ENCODE data around the gene HOGA1. TPM values are rescaled to one million over a fixed set of nuclear protein-coding genes. Genes with fewer than 3 reads are reported as not detected.
"Not testable (repeated sequence)": the region's sequence is repeated elsewhere in the genome, so short reads cannot be mapped to it uniquely, and the experiment has no call there.

HOGA1 gene
- total RNA-seq, 5 donors from 2014 or later (not counting 1 experiment from before 2014, with no cell fraction given) = 0.18 TPM; not detected in 4

GRCh38 chr10:97553575-97554031 lies 30.6 kb upstream of the HOGA1 start:
- DNase-seq = peak in 33 of 35 experiments; percentile 3 to 71 (median 36)
- 41% methylated on average over 3 of the region's 6 CpGs for WGBS (ENCODE audit: insufficient coverage)
- Mint-ChIP-seq H3K36me3 (no peaks in the 10 kb centered on the region), H3K4me1 (peaks cover 0 to 5% (median 4%) of the 10 kb centered on the region in 3 donors), H3K9me3 (no peaks in the 10 kb centered on the region), H3K27me3 (no peaks in the 10 kb centered on the region), H3K4me3 (no peak overlapping the region), H3K27ac (no peak overlapping the region)
- Histone ChIP-seq H3K27ac (ENCODE audit: low read length) (no peak overlapping the region), H3K4me1 (ENCODE audit: control insufficient read depth in 1 of 2, extremely low read depth in 1 of 2, insufficient read depth in 2 of 2, low read length in 2 of 2) (no peaks in the 10 kb centered on the region), H3K27me3 (replicated peaks in 1 of 2; ENCODE audit: control insufficient read depth in 2 of 2, extremely low read depth in 1 of 2, insufficient read depth in 2 of 2, low read length in 1 of 2) (peaks cover 0 to 2% of the 10 kb centered on the region in 2 experiments), H3K9me3 (no peaks in the 10 kb centered on the region), H3K36me3 (ENCODE audit: control insufficient read depth in 2 of 2, extremely low read depth in 1 of 2, insufficient read depth in 1 of 2, low read length in 1 of 2) (no peaks in the 10 kb centered on the region), H3K4me3 (ENCODE audit: control insufficient read depth in 1 of 2, extremely low read depth in 1 of 2, low read length in 1 of 2) (no peak overlapping the region)
- POLR2A ChIA-PET = interaction anchor here in 1 of 2 donors (0.7 kb wide), 1 partner anchor 146 kb away, joined by 5 read pairs; no protein-coding TSS in a partner anchor
- CTCF ChIA-PET = interaction anchor here (0.6 to 1.8 kb wide), 7 partner anchors 32 to 144 kb away, joined by 3 to 5 read pairs (median 4); no protein-coding TSS in a partner anchor
- ATAC-seq (replicated peaks in 1 of 4) = peak; percentile 84 to 92 (median 88)

GRCh38 chr10:97554336-97554735 lies 29.9 kb upstream of the HOGA1 start:
- H3K4me1 ChIP-seq (ENCODE audit: control insufficient read depth in 1 of 2, extremely low read depth in 1 of 2, insufficient read depth in 2 of 2, low read length in 2 of 2); H3K4me3 ChIP-seq (ENCODE audit: control insufficient read depth in 1 of 2, extremely low read depth in 1 of 2, low read length in 1 of 2); H3K9me3 Mint-ChIP-seq; H3K27me3 ChIP-seq (replicated peaks in 1 of 2; ENCODE audit: control insufficient read depth in 2 of 2, extremely low read depth in 1 of 2, insufficient read depth in 2 of 2, low read length in 1 of 2); H3K36me3 ChIP-seq (ENCODE audit: control insufficient read depth in 2 of 2, extremely low read depth in 1 of 2, insufficient read depth in 1 of 2, low read length in 1 of 2); H3K27ac ChIP-seq (ENCODE audit: low read length); H3K4me3 Mint-ChIP-seq; ATAC-seq (replicated peaks in 1 of 4); H3K4me1 Mint-ChIP-seq; H3K27ac Mint-ChIP-seq; H3K27me3 Mint-ChIP-seq; POLR2A ChIA-PET; H3K9me3 ChIP-seq; DNase-seq; H3K36me3 Mint-ChIP-seq: not testable (repeated sequence)
- CTCF ChIA-PET = interaction anchor here (0.6 to 1.8 kb wide), 6 partner anchors 33 to 190 kb away, joined by 3 to 5 read pairs (median 4); no protein-coding TSS in a partner anchor
- 100% methylated on average over 2 of the region's 5 CpGs for WGBS (ENCODE audit: insufficient coverage)

- H3K4me1 ChIP-seq (ENCODE audit: control insufficient read depth in 1 of 2, extremely low read depth in 1 of 2, insufficient read depth in 2 of 2, low read length in 2 of 2); ATAC-seq (replicated peaks in 1 of 4); H3K9me3 Mint-ChIP-seq; H3K4me3 ChIP-seq (ENCODE audit: control insufficient read depth in 1 of 2, extremely low read depth in 1 of 2, low read length in 1 of 2); DNase-seq; H3K27ac Mint-ChIP-seq; H3K27me3 Mint-ChIP-seq; H3K36me3 Mint-ChIP-seq; H3K27me3 ChIP-seq (replicated peaks in 1 of 2; ENCODE audit: control insufficient read depth in 2 of 2, extremely low read depth in 1 of 2, insufficient read depth in 2 of 2, low read length in 1 of 2); CTCF ChIA-PET; H3K27ac ChIP-seq (ENCODE audit: low read length); H3K9me3 ChIP-seq; H3K4me1 Mint-ChIP-seq; POLR2A ChIA-PET; H3K36me3 ChIP-seq (ENCODE audit: control insufficient read depth in 2 of 2, extremely low read depth in 1 of 2, insufficient read depth in 1 of 2, low read length in 1 of 2); H3K4me3 Mint-ChIP-seq: not testable (repeated sequence)
- 82% methylated on average over 2 of the region's 10 CpGs for WGBS (ENCODE audit: insufficient coverage)
Measured at GRCh38 chr10:97555541-97555940, 28.6 kb upstream of the HOGA1 start.

- H3K4me1 Mint-ChIP-seq; H3K27ac Mint-ChIP-seq; POLR2A ChIA-PET; H3K36me3 ChIP-seq (ENCODE audit: control insufficient read depth in 2 of 2, extremely low read depth in 1 of 2, insufficient read depth in 1 of 2, low read length in 1 of 2); H3K4me3 Mint-ChIP-seq; H3K27me3 Mint-ChIP-seq; H3K9me3 Mint-ChIP-seq; H3K27ac ChIP-seq (ENCODE audit: low read length); H3K27me3 ChIP-seq (replicated peaks in 1 of 2; ENCODE audit: control insufficient read depth in 2 of 2, extremely low read depth in 1 of 2, insufficient read depth in 2 of 2, low read length in 1 of 2); ATAC-seq (replicated peaks in 1 of 4); H3K4me3 ChIP-seq (ENCODE audit: control insufficient read depth in 1 of 2, extremely low read depth in 1 of 2, low read length in 1 of 2); DNase-seq; CTCF ChIA-PET; H3K4me1 ChIP-seq (ENCODE audit: control insufficient read depth in 1 of 2, extremely low read depth in 1 of 2, insufficient read depth in 2 of 2, low read length in 2 of 2); H3K9me3 ChIP-seq; H3K36me3 Mint-ChIP-seq: not testable (repeated sequence)
- WGBS (ENCODE audit: insufficient coverage) = 85% methylated on average over 14 of the region's 17 CpGs
Measured at GRCh38 chr10:97560731-97561381, 23.3 kb upstream of the HOGA1 start.

- DNase-seq; H3K4me3 ChIP-seq (ENCODE audit: control insufficient read depth in 1 of 2, extremely low read depth in 1 of 2, low read length in 1 of 2); H3K36me3 Mint-ChIP-seq; H3K4me3 Mint-ChIP-seq; CTCF ChIA-PET; H3K27ac Mint-ChIP-seq; H3K9me3 Mint-ChIP-seq; H3K27ac ChIP-seq (ENCODE audit: low read length); ATAC-seq (replicated peaks in 1 of 4); H3K36me3 ChIP-seq (ENCODE audit: control insufficient read depth in 2 of 2, extremely low read depth in 1 of 2, insufficient read depth in 1 of 2, low read length in 1 of 2); H3K4me1 Mint-ChIP-seq; H3K27me3 Mint-ChIP-seq; H3K4me1 ChIP-seq (ENCODE audit: control insufficient read depth in 1 of 2, extremely low read depth in 1 of 2, insufficient read depth in 2 of 2, low read length in 2 of 2); H3K27me3 ChIP-seq (replicated peaks in 1 of 2; ENCODE audit: control insufficient read depth in 2 of 2, extremely low read depth in 1 of 2, insufficient read depth in 2 of 2, low read length in 1 of 2); POLR2A ChIA-PET; H3K9me3 ChIP-seq: not testable (repeated sequence)
- 87% methylated on average over 5 of the region's 12 CpGs for WGBS (ENCODE audit: insufficient coverage)
Measured at GRCh38 chr10:97561386-97562077, 22.7 kb upstream of the HOGA1 start.

- H3K4me1 ChIP-seq (ENCODE audit: control insufficient read depth in 1 of 2, extremely low read depth in 1 of 2, insufficient read depth in 2 of 2, low read length in 2 of 2); H3K27ac Mint-ChIP-seq; H3K27me3 ChIP-seq (replicated peaks in 1 of 2; ENCODE audit: control insufficient read depth in 2 of 2, extremely low read depth in 1 of 2, insufficient read depth in 2 of 2, low read length in 1 of 2); H3K36me3 ChIP-seq (ENCODE audit: control insufficient read depth in 2 of 2, extremely low read depth in 1 of 2, insufficient read depth in 1 of 2, low read length in 1 of 2); H3K9me3 ChIP-seq; DNase-seq; H3K36me3 Mint-ChIP-seq; H3K27ac ChIP-seq (ENCODE audit: low read length); H3K4me3 ChIP-seq (ENCODE audit: control insufficient read depth in 1 of 2, extremely low read depth in 1 of 2, low read length in 1 of 2); ATAC-seq (replicated peaks in 1 of 4); POLR2A ChIA-PET; H3K4me3 Mint-ChIP-seq; H3K9me3 Mint-ChIP-seq; H3K4me1 Mint-ChIP-seq; CTCF ChIA-PET; H3K27me3 Mint-ChIP-seq: not testable (repeated sequence)
- 100% methylated on average over 4 of the region's 5 CpGs for WGBS (ENCODE audit: insufficient coverage)
Measured at GRCh38 chr10:97562329-97562728, 21.9 kb upstream of the HOGA1 start.
